Measurements from ENCODE around the gene PKHD1.

DNA sequence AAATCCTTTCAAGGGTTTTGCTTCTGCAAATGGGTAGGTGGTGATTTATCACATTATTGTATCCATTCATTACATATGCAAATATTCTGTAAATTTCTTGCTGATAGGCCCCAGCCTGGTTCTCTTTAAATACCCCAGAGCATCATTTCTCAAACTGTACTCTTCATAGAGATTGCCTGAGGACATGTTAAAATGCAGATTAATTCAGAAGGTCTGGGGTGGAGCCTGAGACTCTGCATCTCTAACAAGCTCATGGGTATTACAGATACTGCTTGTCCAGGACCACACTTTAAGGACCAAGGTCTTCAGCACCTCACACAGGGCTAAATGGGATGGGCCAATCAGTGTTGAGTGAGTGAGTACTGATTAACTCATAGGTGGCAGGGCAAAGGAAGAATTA, 46.3 kb downstream of the PKHD1 start:
- no peak for TF ChIP-seq FOXA1 (IDR thresholded peaks at IDR 0.05)
- TF ChIP-seq BHLHE40 (IDR thresholded peaks at IDR 0.05; ENCODE audit: borderline replicate concordance): no peak
- no peak for TF ChIP-seq FOXK2 (IDR thresholded peaks at IDR 0.05)
- no peak for TF ChIP-seq SUZ12 (IDR thresholded peaks at IDR 0.05)
- no peak for TF ChIP-seq ELF4 (IDR thresholded peaks at IDR 0.05)
